Bronchial epithelial cell (primary cell): ENCODE measurements around the gene C4orf54. TPM values are rescaled to one million over a fixed set of nuclear protein-coding genes. Genes with fewer than 3 reads are reported as not detected.

Experiments
- DNase-seq: peaks from one replicate; pipeline ENCODE4 v3.0.0-alpha.2; 2010; ENCODE audit warnings: low read depth
- FAIRE-seq: peaks from 2 replicates; lab custom pipeline; 2011; peaks lifted over from hg19 to GRCh38; lab: Jason Lieb, UNC
- H3K27me3 ChIP-seq: 2 replicates; pipeline ENCODE4 v1.5.1; 2011; ENCODE audit warnings: low read length; ENCODE audit not compliant: control insufficient read depth, insufficient read depth
- H3K36me3 ChIP-seq: 2 replicates; pipeline ENCODE4 v1.5.1; 2011; ENCODE audit warnings: low read length; ENCODE audit not compliant: control insufficient read depth, insufficient read depth
- H3K4me3 ChIP-seq: 2 replicates; pipeline ENCODE4 v1.5.1; 2011; ENCODE audit warnings: mild to moderate bottlenecking, low read depth, low read length, control low read depth
- total RNA-seq: library from RNA; depleted of rRNA; stranded (reverse); fragments of >200 nt; gene quantifications from 2 replicates; pipeline ENCODE4 v1.2.1, GENCODE V29; 2014
- TF ChIP-seq, protein P1 (sequence below): IDR thresholded peaks from 2 replicates; pipeline ENCODE4 v1.5.1; 2011; ENCODE audit warnings: mild to moderate bottlenecking, moderate library complexity, low read length, control low read depth, inconsistent platforms; ENCODE audit not compliant: insufficient read depth, severe bottlenecking

C4orf54 gene
- total RNA-seq, 1 donor from 2014 or later: under 0.01 TPM

DNA sequence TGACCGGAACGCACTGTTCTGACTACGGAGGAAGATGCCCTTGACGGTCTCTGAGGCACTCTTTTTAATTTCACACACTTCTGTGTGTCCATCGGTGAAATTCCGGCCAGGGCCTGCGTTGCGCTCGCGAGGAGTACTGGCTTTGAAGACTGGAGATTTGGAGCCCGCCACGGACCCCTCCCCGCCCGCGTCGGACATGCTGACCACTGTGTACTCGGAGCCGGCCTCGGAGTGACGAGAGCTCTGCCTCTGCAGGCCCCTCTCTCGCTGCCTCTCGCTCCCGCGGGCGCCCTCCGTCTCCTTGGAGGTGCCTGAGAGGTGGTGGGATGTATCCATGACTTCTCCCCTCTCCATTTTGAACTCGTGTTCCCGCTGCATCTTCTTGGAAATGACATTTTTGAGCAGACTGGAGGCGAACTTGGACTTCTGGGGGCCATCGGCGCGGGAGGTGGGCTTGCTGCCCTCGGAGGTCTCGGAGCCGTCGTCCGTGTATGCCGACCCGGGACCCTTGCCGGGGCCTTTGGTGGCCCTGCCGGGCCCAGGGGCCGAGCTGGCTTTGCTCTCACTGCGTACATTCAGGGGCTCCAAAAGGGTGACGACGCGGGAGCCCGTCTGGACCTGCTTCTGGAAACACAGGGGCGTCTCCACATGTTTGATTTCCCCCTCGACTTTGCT lies 5.7 kb downstream of the C4orf54 start:
- Histone ChIP-seq H3K36me3 (no peaks in the 10 kb centered on the region), H3K4me3 (no peak overlapping the region), H3K27me3 (peaks cover 7% of the 10 kb centered on the region)
- FAIRE-seq (no peak), DNase-seq (no peak)
- TF ChIP-seq, protein P1, sequence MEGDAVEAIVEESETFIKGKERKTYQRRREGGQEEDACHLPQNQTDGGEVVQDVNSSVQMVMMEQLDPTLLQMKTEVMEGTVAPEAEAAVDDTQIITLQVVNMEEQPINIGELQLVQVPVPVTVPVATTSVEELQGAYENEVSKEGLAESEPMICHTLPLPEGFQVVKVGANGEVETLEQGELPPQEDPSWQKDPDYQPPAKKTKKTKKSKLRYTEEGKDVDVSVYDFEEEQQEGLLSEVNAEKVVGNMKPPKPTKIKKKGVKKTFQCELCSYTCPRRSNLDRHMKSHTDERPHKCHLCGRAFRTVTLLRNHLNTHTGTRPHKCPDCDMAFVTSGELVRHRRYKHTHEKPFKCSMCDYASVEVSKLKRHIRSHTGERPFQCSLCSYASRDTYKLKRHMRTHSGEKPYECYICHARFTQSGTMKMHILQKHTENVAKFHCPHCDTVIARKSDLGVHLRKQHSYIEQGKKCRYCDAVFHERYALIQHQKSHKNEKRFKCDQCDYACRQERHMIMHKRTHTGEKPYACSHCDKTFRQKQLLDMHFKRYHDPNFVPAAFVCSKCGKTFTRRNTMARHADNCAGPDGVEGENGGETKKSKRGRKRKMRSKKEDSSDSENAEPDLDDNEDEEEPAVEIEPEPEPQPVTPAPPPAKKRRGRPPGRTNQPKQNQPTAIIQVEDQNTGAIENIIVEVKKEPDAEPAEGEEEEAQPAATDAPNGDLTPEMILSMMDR: no peak

DNA sequence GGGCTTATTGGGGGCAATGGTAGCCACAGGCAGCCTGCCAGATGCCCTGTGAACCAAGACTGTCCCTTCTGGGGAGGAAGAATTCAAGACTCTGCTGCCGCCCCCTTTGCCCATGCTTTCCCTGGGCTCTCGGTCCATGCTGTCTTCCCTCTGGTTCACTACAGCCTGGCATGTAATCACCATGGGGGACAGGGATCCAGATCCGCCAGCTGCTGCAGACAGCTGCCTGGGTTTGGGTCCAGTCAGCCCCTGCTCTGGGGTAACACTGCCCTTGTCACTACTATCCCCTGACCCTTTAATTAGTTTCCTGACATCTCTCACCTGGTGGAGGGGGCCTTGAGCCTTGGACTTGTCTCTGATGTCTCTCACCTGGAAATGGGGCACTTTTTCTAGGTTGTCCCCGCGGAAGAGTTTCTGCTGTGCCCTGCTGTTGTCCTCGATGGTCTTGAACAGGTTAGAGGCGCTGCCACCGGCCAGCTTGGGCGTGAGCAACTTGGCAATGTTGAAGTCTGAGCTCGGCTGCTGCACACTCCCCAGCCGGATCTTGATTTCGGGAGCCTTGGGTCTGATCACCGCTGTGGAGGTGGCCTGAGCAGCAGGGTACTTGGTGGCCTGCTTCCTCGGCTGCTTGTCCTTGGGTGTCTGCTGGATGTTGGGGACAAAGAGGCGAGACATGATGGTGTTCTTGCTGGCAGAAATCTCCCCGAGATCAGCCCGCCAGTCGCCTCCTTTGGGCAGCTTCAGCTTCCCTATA lies 6.4 kb downstream of the C4orf54 start:
- no peak for FAIRE-seq
- H3K4me3 ChIP-seq: no peak overlapping the region
- DNase-seq: no peak
- H3K36me3 ChIP-seq: no peaks in the 10 kb centered on the region
- H3K27me3 ChIP-seq: peaks cover 7% of the 10 kb centered on the region
- TF ChIP-seq, protein P1: no peak

DNA sequence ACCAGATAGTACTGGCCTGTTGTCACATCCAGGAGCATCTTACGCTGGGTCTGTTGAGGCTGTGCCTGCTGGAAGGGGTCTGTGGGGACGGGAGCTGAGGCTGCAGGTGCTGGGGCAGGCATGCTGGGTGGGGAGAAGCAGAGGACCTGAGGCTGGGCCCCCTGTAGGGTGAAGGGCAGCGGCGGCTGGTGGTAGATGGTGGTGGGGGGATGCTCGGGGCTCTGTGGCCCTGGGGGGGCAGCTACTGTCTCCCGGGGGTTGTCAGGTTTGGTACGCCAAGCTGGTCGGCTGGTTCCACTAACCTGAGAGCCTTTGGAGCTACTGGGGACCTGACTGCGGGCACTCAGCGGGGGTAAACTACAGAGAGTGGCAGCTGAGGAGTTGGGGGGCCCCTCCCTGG lies 7.8 kb downstream of the C4orf54 start:
- FAIRE-seq: no peak

DNA sequence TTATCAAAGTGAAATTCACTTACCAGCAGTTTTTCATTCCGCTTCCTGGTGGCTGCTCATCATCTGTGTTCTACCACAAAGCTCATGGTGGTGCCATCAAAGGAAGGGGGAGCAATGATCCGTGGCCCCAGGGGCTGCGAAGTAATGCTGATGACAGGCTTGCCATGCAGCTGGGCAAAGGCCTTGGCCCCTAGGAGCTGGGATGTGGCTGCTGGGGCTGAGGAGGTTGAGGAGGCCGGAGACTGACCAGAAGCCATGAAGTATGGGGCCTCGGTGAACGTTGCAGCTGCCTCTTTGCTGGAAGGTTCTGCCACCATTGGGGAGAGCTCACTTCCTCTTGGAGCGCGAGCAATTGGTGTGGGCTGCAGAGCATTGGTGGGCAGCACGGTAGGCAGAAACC lies 8.4 kb downstream of the C4orf54 start:
- FAIRE-seq (no peak), DNase-seq (no peak)
- no peak overlapping the region for H3K4me3 ChIP-seq
- H3K27me3 ChIP-seq: peaks cover 7% of the 10 kb centered on the region
- TF ChIP-seq, protein P1: no peak
- no peaks in the 10 kb centered on the region for H3K36me3 ChIP-seq

More for the DNA sequence above, 7.8 kb downstream of the C4orf54 start:
- Histone ChIP-seq H3K36me3 (no peaks in the 10 kb centered on the region), H3K4me3 (no peak overlapping the region), H3K27me3 (peaks cover 7% of the 10 kb centered on the region)
- TF ChIP-seq, protein P1: no peak
- no peak for DNase-seq

DNA sequence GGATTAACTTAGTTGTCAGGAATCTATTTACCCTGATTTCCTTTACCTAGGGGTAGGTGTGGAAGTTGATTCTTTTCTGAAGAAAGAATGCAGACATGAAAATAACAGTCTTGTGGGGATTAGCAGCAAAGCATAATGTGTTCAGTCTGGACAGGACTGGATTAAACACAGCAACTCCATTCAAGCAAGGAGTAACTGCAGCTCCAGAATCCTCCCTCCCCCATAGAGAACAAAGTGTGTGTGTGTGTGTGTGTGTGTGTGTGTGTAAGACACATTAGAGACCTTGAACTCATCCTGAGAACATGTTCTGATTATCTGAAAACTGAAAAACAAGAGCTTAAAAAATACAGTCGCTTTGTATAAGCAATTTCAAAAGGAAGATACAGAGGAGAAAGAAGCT lies 9.3 kb downstream of the C4orf54 start:
- TF ChIP-seq, protein P1: no peak
- Histone ChIP-seq H3K27me3 (peaks cover 3% of the 10 kb centered on the region), H3K4me3 (no peak overlapping the region), H3K36me3 (no peaks in the 10 kb centered on the region)
- DNase-seq (no peak), FAIRE-seq (no peak)
